ENCODE data around the gene TBC1D10A.

- no peak for TF ChIP-seq CTCF (conservative IDR thresholded peaks at IDR 0.05 in 1 of 2, IDR thresholded peaks at IDR 0.05 in 1 of 2; ENCODE audit: low read depth in 1 of 2, low read length in 2 of 2)
- TF ChIP-seq EZH2 (IDR thresholded peaks at IDR 0.05; ENCODE audit: low read length, missing control alignments), result no peak
Measured at GRCh38 chr22:30299322-30299721, 27.4 kb downstream of the TBC1D10A start.
